SK-N-SH (cell line): ENCODE data around the gene FAM169A.

Experiments
- CTCF ChIP-seq: fragments of 200-600 bp; sonication (generic); IDR thresholded peaks from 2 replicates; pipeline ENCODE4 v1.6.1; 2017; ENCODE audit warnings: antibody characterized with exemption, mild to moderate bottlenecking, moderate library complexity
- EZH2phosphoT487 ChIP-seq: fragments of 200-600 bp; sonication (generic); IDR thresholded peaks from 2 replicates; pipeline ENCODE4 v1.6.1; 2017; ENCODE audit warnings: low read depth, mixed run types, mild to moderate bottlenecking, antibody characterized with exemption, moderate library complexity, borderline replicate concordance
- FOXJ3 ChIP-seq: sonication (generic); formaldehyde crosslinking; IDR thresholded peaks from 2 replicates; pipeline ENCODE4 v1.5.1; 2020; ENCODE audit warnings: mild to moderate bottlenecking, missing genetic modification reagents
- JUND ChIP-seq: IDR thresholded peaks from 2 replicates; pipeline ENCODE4 v1.4.0; 2012
- MXI1 ChIP-seq: IDR thresholded peaks from 2 replicates; pipeline ENCODE4 v1.6.1; 2012; ENCODE audit warnings: mild to moderate bottlenecking, low read depth, low read length, improper control_type of control experiment
- POLR2AphosphoS5 ChIP-seq: IDR thresholded peaks from 2 replicates; pipeline ENCODE4 v1.6.1; 2012; ENCODE audit warnings: low read depth, low read length
- SIN3A ChIP-seq: IDR thresholded peaks from 2 replicates; pipeline ENCODE4 v1.6.1; 2012; ENCODE audit warnings: low read depth, mild to moderate bottlenecking, low read length, moderate library complexity, borderline replicate concordance
- TAF1 ChIP-seq: IDR thresholded peaks from 2 replicates; pipeline ENCODE4 v1.6.1; 2012; ENCODE audit warnings: low read depth, mild to moderate bottlenecking, low read length, moderate library complexity, borderline replicate concordance
- TCF12 ChIP-seq: IDR thresholded peaks from 2 replicates; pipeline ENCODE4 v1.4.0; 2012
- TF ChIP-seq, protein P1 (sequence below): IDR thresholded peaks from 2 replicates; pipeline ENCODE4; 2012

GRCh38 chr5:74801197-74801596 is 65.0 kb downstream of the FAM169A start:
- TF ChIP-seq EZH2phosphoT487 (no peak), CTCF (no peak), POLR2AphosphoS5 (no peak), TAF1 (no peak), FOXJ3 (CRISPR knock-in tag) (no peak), MXI1 (no peak), JUND (no peak), TCF12 (no peak), SIN3A (no peak)
- TF ChIP-seq, protein P1, sequence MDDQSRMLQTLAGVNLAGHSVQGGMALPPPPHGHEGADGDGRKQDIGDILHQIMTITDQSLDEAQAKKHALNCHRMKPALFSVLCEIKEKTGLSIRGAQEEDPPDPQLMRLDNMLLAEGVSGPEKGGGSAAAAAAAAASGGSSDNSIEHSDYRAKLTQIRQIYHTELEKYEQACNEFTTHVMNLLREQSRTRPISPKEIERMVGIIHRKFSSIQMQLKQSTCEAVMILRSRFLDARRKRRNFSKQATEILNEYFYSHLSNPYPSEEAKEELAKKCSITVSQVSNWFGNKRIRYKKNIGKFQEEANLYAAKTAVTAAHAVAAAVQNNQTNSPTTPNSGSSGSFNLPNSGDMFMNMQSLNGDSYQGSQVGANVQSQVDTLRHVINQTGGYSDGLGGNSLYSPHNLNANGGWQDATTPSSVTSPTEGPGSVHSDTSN: no peak
